ENCODE results near the gene SETD3. TPM values are rescaled to one million over a fixed set of nuclear protein-coding genes. Genes with fewer than 3 reads are reported as not detected.
A peak's percentile ranks its signal among the peaks of the same experiment; 100 is the strongest.

Gene SETD3
- total RNA-seq, 6 donors from 2014 or later = 59.7 to 99.2 (median 77.6) TPM

DNA sequence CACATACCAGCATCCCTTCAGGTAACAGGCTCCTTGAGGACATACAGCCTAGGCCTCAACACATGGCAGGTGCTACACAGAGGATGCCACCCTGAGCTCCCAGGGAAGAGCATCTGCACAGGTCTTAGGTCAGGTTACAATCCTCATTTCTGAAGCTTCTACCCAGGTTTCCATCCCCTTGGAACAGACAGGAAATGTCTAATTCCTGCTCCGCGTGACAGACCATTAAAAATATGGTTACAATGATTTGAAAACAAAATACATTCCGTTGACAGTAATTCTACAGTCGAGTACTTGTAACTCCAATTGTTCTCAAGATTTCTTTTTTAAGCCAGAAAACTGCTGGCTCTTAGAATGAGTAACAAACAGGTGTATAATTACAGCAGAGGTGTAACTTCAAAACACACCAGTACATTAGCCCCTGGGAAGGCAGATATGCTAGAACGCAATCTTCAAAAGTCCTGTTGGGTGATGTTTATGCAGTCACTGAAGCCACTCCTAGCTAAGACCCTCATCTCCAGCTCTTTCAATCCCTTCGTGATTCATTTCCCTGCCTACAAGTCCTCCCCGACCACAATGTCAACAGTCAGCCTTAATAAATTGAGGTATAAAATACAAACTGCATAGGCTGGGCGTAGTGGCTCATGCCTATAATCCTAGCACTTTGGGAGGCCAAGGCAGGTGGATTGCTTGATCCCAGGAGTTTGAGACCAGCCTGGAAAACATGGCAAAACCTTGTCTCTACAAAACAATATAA, 11.6 kb downstream of the SETD3 start:
- no peaks in the 10 kb centered on the region for H3K9me3 ChIP-seq
- TF ChIP-seq, protein P1, sequence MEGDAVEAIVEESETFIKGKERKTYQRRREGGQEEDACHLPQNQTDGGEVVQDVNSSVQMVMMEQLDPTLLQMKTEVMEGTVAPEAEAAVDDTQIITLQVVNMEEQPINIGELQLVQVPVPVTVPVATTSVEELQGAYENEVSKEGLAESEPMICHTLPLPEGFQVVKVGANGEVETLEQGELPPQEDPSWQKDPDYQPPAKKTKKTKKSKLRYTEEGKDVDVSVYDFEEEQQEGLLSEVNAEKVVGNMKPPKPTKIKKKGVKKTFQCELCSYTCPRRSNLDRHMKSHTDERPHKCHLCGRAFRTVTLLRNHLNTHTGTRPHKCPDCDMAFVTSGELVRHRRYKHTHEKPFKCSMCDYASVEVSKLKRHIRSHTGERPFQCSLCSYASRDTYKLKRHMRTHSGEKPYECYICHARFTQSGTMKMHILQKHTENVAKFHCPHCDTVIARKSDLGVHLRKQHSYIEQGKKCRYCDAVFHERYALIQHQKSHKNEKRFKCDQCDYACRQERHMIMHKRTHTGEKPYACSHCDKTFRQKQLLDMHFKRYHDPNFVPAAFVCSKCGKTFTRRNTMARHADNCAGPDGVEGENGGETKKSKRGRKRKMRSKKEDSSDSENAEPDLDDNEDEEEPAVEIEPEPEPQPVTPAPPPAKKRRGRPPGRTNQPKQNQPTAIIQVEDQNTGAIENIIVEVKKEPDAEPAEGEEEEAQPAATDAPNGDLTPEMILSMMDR (IDR thresholded peaks at IDR 0.05) = no peak
- TF ChIP-seq POLR2A (IDR thresholded peaks at IDR 0.05) (no peak), POLR2AphosphoS5 (IDR thresholded peaks at IDR 0.05) (no peak), EP300 (IDR thresholded peaks at IDR 0.05) (no peak)
- peaks cover 0 to 17% (median 15%) of the 10 kb centered on the region in 4 donors for H3K36me3 ChIP-seq
- no peak overlapping the region for H3K4me3 ChIP-seq
- peaks cover 7 to 34% (median 19%) of the 10 kb centered on the region in 4 donors for H3K4me1 ChIP-seq
- WGBS, 2 donors = 69 to 71% methylated on average over 8 of the region's 8 CpGs
- DNase-seq = no peak
- no peak for ATAC-seq (ENCODE audit: low FRiP score in 2 of 2)
- no peak overlapping the region for H3K27ac ChIP-seq
- no peaks in the 10 kb centered on the region for H3K27me3 ChIP-seq

DNA sequence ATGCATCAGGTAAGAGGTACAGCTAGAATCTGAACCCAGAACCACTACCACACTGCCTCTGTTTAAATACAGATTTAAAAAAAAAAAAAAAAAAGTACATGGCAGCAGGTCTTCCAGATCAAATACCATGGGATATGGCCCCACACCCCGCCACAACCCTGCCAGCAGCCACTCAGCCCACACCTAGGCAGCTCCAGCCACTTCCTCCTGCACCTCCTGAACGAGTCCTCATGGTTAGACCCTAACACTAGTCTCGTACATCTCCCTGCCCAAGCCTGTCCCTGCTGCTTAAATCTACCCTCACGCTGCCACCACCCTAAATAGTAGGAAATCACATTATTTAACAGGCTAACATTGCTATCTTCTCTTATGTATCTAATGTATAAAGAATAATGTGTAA, 12.6 kb downstream of the SETD3 start:
- H3K27ac ChIP-seq = no peak overlapping the region
- ATAC-seq (ENCODE audit: low FRiP score in 2 of 2) = no peak

DNA sequence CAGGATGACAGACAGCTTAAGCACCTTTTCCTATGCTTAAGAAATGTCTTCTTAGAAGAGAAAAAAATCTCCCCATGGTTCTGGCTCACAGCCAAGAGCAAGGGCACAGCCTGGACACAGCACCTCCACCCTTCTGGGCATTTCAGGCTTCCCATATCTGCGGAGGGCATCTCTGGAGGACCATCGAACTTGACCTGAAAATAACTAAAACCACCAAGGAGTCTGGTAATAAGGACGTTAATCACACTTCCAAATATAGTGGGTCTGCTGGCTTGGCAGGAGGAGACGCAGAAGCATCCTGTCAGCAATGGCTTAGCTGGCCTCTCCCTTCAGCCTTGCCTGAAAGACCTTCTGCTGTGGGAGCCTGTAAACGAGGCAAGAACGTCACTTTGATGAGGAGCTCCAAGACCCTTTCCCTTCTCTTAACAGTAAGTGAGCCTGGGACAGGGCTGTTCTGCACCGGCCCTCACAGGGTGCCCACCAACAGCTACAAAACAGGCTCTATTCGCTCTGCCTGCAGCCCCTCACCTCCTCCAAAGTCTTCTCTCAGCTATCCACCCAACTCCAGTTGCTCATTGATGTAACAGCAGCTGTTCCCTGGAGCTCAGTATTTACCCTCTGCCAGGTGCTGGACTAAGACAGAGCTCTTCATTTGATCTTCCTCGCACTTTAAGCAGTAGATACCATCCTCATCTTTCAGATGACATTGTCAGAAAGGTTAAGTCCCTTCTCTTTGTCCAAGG, 13.2 kb downstream of the SETD3 start:
- peak in 1 of 4 donors; percentile 17 for TF ChIP-seq EP300 (IDR thresholded peaks at IDR 0.05)
- no peak for TF ChIP-seq POLR2AphosphoS5 (IDR thresholded peaks at IDR 0.05)
- TF ChIP-seq POLR2A (IDR thresholded peaks at IDR 0.05) = no peak
- TF ChIP-seq, protein P1 (IDR thresholded peaks at IDR 0.05) = no peak

More for the DNA sequence above, 12.6 kb downstream of the SETD3 start:
- TF ChIP-seq POLR2AphosphoS5 (IDR thresholded peaks at IDR 0.05) (no peak), POLR2A (IDR thresholded peaks at IDR 0.05) (no peak), EP300 (IDR thresholded peaks at IDR 0.05) (no peak)
- TF ChIP-seq, protein P1 (IDR thresholded peaks at IDR 0.05) = no peak
- H3K27me3 ChIP-seq = no peaks in the 10 kb centered on the region
- 59 to 66% methylated on average over 4 of the region's 4 CpGs for WGBS, 2 donors
- no peak for DNase-seq
- H3K36me3 ChIP-seq = peaks cover 0 to 27% (median 20%) of the 10 kb centered on the region in 4 donors
- peaks cover 7 to 28% (median 17%) of the 10 kb centered on the region in 4 donors for H3K4me1 ChIP-seq
- no peak overlapping the region for H3K4me3 ChIP-seq
- no peaks in the 10 kb centered on the region for H3K9me3 ChIP-seq

DNA sequence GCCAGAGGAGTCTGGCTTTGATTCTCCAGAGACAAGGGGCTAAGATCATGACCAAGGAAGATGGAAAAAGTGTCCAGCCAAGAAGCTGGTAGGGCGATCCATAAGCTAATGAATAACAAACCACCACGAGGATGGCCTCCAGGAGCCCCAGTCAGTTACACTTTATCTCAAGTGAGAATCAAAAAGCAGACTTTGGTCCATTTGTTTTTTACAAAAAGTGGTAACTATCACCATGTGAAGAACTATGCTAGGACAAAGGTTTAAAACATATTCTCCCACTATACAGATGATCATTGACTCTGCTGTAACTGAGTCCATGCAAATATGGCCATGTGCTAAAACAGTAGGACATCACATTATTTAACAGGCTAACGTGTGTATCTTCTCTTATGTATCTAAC, 13.9 kb downstream of the SETD3 start:
- DNase-seq (no peak), ATAC-seq (ENCODE audit: low FRiP score in 2 of 2) (no peak)
- WGBS, 2 donors = 79 to 92% methylated on average over 3 of the region's 3 CpGs
- Histone ChIP-seq H3K27ac (no peak overlapping the region), H3K27me3 (no peaks in the 10 kb centered on the region), H3K4me3 (no peak overlapping the region), H3K4me1 (peaks cover 7 to 26% (median 12%) of the 10 kb centered on the region in 4 donors), H3K36me3 (peaks cover 0 to 40% (median 32%) of the 10 kb centered on the region in 4 donors), H3K9me3 (no peaks in the 10 kb centered on the region)
- TF ChIP-seq EP300 (IDR thresholded peaks at IDR 0.05) = no peak
- TF ChIP-seq, protein P1 (IDR thresholded peaks at IDR 0.05) = no peak
- TF ChIP-seq POLR2AphosphoS5 (IDR thresholded peaks at IDR 0.05) = no peak
- TF ChIP-seq POLR2A (IDR thresholded peaks at IDR 0.05) = no peak

More for the DNA sequence above, 13.2 kb downstream of the SETD3 start:
- ATAC-seq (ENCODE audit: low FRiP score in 2 of 2) (peak in 1 of 2 donors; percentile 61), DNase-seq (peak in 1 of 2 donors; percentile 60)
- Histone ChIP-seq H3K27me3 (no peaks in the 10 kb centered on the region), H3K27ac (no peak overlapping the region), H3K4me1 (peaks cover 7 to 26% (median 12%) of the 10 kb centered on the region in 4 donors), H3K36me3 (peaks cover 0 to 33% (median 25%) of the 10 kb centered on the region in 4 donors), H3K9me3 (no peaks in the 10 kb centered on the region), H3K4me3 (no peak overlapping the region)
- 49 to 55% methylated on average over 9 of the region's 9 CpGs for WGBS, 2 donors

Measured in upper lobe of left lung (tissue), 6 donors.